A549 treated with Mapracorat at 1 μM for 4 hours (cell line): Measurements from ENCODE around the gene UBA5. TPM values are rescaled to one million over a fixed set of nuclear protein-coding genes. Genes with fewer than 3 reads are reported as not detected.

ENCODE experiments used
- total RNA-seq: library from RNA; stranded (reverse); fragments of 200-300 nt; extraction: Qiagen RNA extraction; gene quantifications from 5 replicates; pipeline ENCODE4 v1.2.3, GENCODE V29; 2022

Gene UBA5
- total RNA-seq, result 19.6 to 24.6 TPM (median 22.8 TPM) in 5 replicates

GRCh38 chr3:132660052-132660810 is at the start of gene UBA5:
Gene UBA5 (plus strand): TSS chr3:132660329. CDS start chr3:132660538, 209 bp downstream.

DNA sequence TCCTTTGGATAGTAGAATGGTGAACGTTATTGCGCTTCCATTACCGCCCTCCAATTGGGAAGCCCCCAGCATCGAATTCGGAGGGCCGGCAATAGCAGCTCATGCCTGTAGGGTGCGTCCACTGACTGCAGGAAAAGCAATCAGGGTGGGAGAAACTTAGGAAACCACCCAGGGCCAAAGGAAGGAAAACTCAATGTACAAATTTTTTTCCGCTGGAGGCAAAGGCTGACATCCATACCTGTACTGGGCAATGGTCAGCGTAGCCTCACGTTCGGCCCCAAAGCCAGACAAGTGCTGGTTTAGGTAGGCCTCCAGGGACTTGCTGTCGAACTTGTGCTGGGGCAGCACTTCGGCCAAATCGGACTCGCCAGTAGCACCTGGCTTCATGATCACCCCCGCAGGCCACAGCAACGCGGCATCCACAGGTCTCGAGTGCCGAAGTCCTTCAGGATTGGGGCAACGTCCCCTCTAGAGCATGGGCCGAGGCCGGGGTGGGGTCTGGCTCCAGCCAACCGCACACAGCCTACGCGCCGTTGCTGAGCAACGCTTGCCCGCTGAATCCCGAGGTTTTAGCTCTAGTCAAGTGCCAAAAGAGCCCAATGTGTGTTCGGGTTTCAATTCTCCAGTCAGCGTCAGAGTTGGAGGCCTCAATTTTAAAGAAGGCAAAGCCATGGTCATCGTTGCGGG is 621 bp upstream of the UBA5 start, which contains the start of gene ACAD11:
TSS of gene ACAD11 (minus strand) at position 445 of the 687 bp plus-strand sequence. CDS start at position 387, 58 bp downstream.

GRCh38 chr3:132722165-132723023 is 62.3 kb downstream of the UBA5 start, which contains the start of gene NPHP3:
Gene NPHP3 (minus strand): TSS chr3:132722409. CDS start chr3:132722355, 54 bp downstream.

Other genes starting within 250 kb of the UBA5 start
- 9.6 to 12.8 TPM (median 12.5 TPM) in 5 replicates for gene DNAJC13, start 242.8 kb upstream of the UBA5 start, total RNA-seq
- not detected in 5 replicates for gene ACKR4, start 63.1 kb upstream of the UBA5 start, total RNA-seq
- 3.1 to 5.1 TPM (median 4.2 TPM) in 5 replicates for gene ACAD11, start 520 bp upstream of the UBA5 start, total RNA-seq
- 7.0 to 8.6 TPM (median 8.3 TPM) in 5 replicates for gene NPHP3, start 62.1 kb downstream of the UBA5 start, total RNA-seq